ENCODE data around the gene RTEL1.

GRCh38 chr20:63734946-63735858, 77.1 kb downstream of the RTEL1 start:
- no peak for TF ChIP-seq MYC (IDR thresholded peaks at IDR 0.05; ENCODE audit: low read depth, low read length)
- TF ChIP-seq, protein P1, sequence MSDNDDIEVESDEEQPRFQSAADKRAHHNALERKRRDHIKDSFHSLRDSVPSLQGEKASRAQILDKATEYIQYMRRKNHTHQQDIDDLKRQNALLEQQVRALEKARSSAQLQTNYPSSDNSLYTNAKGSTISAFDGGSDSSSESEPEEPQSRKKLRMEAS (IDR thresholded peaks at IDR 0.05; ENCODE audit: low read depth, low read length) = no peak

Measured in NB4 (cell line).